ENCODE data around the gene PFKL.
"Not testable (repeated sequence)": the region's sequence is repeated elsewhere in the genome, so short reads cannot be mapped to it uniquely, and the experiment has no call there.

PFKL gene

GRCh38 chr21:44347911-44348451 lies 48.1 kb downstream of the PFKL start:
- DNase-seq: no peak

- DNase-seq: no peak
Measured at GRCh38 chr21:44348861-44349260, 49.0 kb downstream of the PFKL start.

- no peak for DNase-seq
Measured at GRCh38 chr21:44349416-44349846, 49.6 kb downstream of the PFKL start.

GRCh38 chr21:44349847-44350772 lies 50.3 kb downstream of the PFKL start:
- DNase-seq: no peak

GRCh38 chr21:44350773-44351481 lies 51.1 kb downstream of the PFKL start:
- DNase-seq: no peak

GRCh38 chr21:44351535-44352252 lies 51.8 kb downstream of the PFKL start:
- DNase-seq: no peak

GRCh38 chr21:44352253-44352860 lies 52.5 kb downstream of the PFKL start:
- DNase-seq: no peak

- DNase-seq: peak; percentile 47
Measured at GRCh38 chr21:44353191-44353970, 53.5 kb downstream of the PFKL start, which contains the start of gene TRPM2. TSS of gene TRPM2 (plus strand) at chr21:44353621. CDS start at chr21:44353701, 80 bp downstream.

GRCh38 chr21:44354001-44354405 lies 54.1 kb downstream of the PFKL start:
- no peak for DNase-seq

GRCh38 chr21:44354775-44355771 lies 55.2 kb downstream of the PFKL start:
- DNase-seq: peak; percentile 36

GRCh38 chr21:44356160-44356559 lies 56.3 kb downstream of the PFKL start:
- no peak for DNase-seq

GRCh38 chr21:44356636-44357035 lies 56.8 kb downstream of the PFKL start:
- DNase-seq: peak; percentile 16

GRCh38 chr21:44357064-44357837 lies 57.4 kb downstream of the PFKL start:
- DNase-seq: no peak

GRCh38 chr21:44359396-44359795 lies 59.5 kb downstream of the PFKL start:
- DNase-seq: no peak

GRCh38 chr21:44360159-44360558 lies 60.3 kb downstream of the PFKL start:
- DNase-seq: no peak

GRCh38 chr21:44361903-44362302 lies 62.0 kb downstream of the PFKL start:
- DNase-seq: not testable (repeated sequence)

GRCh38 chr21:44363278-44363677 lies 63.4 kb downstream of the PFKL start:
- DNase-seq: no peak

- no peak for DNase-seq
Measured at GRCh38 chr21:44364151-44365053, 64.5 kb downstream of the PFKL start.

Data from activated CD4-positive, alpha-beta T cell treated with anti-CD3 and anti-CD28 coated beads, Interleukin-10, Interleukin-2, amounts not matched to agents 100 ng/mL and 50 ng/mL, durations not matched to agents 16 hours and 8 hours (primary cell).